GM23338 (cell line): ENCODE data around the gene TSC22D3. TPM values are rescaled to one million over a fixed set of nuclear protein-coding genes. Genes with fewer than 3 reads are reported as not detected.

Source experiments
- ATAC-seq: fragments of 200-7000 bp; cut with Tn5 transposase; 3 replicates; pipeline ENCODE4 v1.9.1; 2020
- DNase-seq: peaks from one replicate; pipeline ENCODE4 v3.0.0-alpha.2; 2015; ENCODE audit warnings: low spot score
- H2AFZ ChIP-seq: fragments of 200-600 bp; sonication (generic); 2 replicates; pipeline ENCODE4 v1.8.0; 2016; ENCODE audit warnings: antibody characterized with exemption, mild to moderate bottlenecking, moderate library complexity
- H3F3A ChIP-seq: fragments of 200-600 bp; sonication (generic); replicated peaks from 2 replicates; pipeline ENCODE4 v1.8.0; 2017; ENCODE audit warnings: antibody characterized with exemption, mixed run types, low read depth
- H3K27ac ChIP-seq: fragments of 200-600 bp; sonication (generic); 2 replicates; pipeline ENCODE4 v1.6.1; 2016; ENCODE audit warnings: low read depth
- H3K27me3 ChIP-seq: fragments of 200-600 bp; sonication (generic); 2 replicates; pipeline ENCODE4 v1.8.0; 2016; ENCODE audit warnings: mild to moderate bottlenecking, mixed run types, moderate library complexity; ENCODE audit not compliant: insufficient read depth
- H3K36me3 ChIP-seq: fragments of 200-600 bp; sonication (generic); 2 replicates; pipeline ENCODE4 v1.8.0; 2016; ENCODE audit warnings: mild to moderate bottlenecking; ENCODE audit not compliant: insufficient read depth
- H3K4me1 ChIP-seq: fragments of 200-600 bp; sonication (generic); 2 replicates; pipeline ENCODE4 v1.8.0; 2016; ENCODE audit warnings: mild to moderate bottlenecking, moderate library complexity; ENCODE audit not compliant: insufficient read depth
- H3K4me2 ChIP-seq: fragments of 200-600 bp; sonication (generic); 2 replicates; pipeline ENCODE4 v1.7.1; 2017; ENCODE audit warnings: mixed run types
- H3K4me3 ChIP-seq: fragments of 200-600 bp; sonication (generic); 2 replicates; pipeline ENCODE4 v1.6.1; 2016; ENCODE audit warnings: mixed run types
- H3K79me2 ChIP-seq: fragments of 200-600 bp; sonication (generic); replicated peaks from 2 replicates; pipeline ENCODE4 v1.8.0; 2017; ENCODE audit warnings: mild to moderate bottlenecking; ENCODE audit not compliant: insufficient read depth
- H3K9me2 ChIP-seq: fragments of 200-600 bp; sonication (generic); 2 replicates; pipeline ENCODE4 v1.8.0; 2017; ENCODE audit not compliant: insufficient read depth
- H4K20me1 ChIP-seq: fragments of 200-600 bp; sonication (generic); replicated peaks from 2 replicates; pipeline ENCODE4 v1.8.0; 2017; ENCODE audit warnings: mild to moderate bottlenecking; ENCODE audit not compliant: insufficient read depth
- H3K27ac Mint-ChIP-seq: 2 replicates; pipeline ENCODE4 v1.8.0; 2020; ENCODE audit warnings: inconsistent platforms, mild to moderate bottlenecking, moderate library complexity, mixed read lengths
- H3K27me3 Mint-ChIP-seq: 3 replicates; pipeline ENCODE4 v1.8.0; 2022; ENCODE audit warnings: low read depth, mild to moderate bottlenecking, moderate library complexity, mixed read lengths, inconsistent platforms; ENCODE audit not compliant: insufficient read depth, poor library complexity
- H3K36me3 Mint-ChIP-seq: 3 replicates; pipeline ENCODE4 v1.8.0; 2021; ENCODE audit warnings: low read depth, mild to moderate bottlenecking, inconsistent platforms, moderate library complexity, mixed read lengths
- H3K4me1 Mint-ChIP-seq: 3 replicates; pipeline ENCODE4 v1.8.0; 2020; ENCODE audit warnings: mild to moderate bottlenecking, inconsistent platforms, mixed read lengths
- H3K4me3 Mint-ChIP-seq: 3 replicates; pipeline ENCODE4 v1.8.0; 2021; ENCODE audit warnings: moderate library complexity, mild to moderate bottlenecking, inconsistent platforms, mixed read lengths
- H3K9me3 Mint-ChIP-seq: 3 replicates; pipeline ENCODE4 v1.8.0; 2020; ENCODE audit warnings: moderate library complexity, mild to moderate bottlenecking, inconsistent platforms, mixed read lengths
- CREB1 ChIP-seq: fragments of 250-450 bp; sonication (Bioruptor Pico); IDR thresholded peaks from 2 replicates; pipeline ENCODE4 v1.5.0; 2020; ENCODE audit warnings: low read depth, mild to moderate bottlenecking, moderate library complexity
- ETS1 ChIP-seq: IDR thresholded peaks from 2 replicates; pipeline ENCODE4 v1.6.1; 2016; ENCODE audit warnings: antibody characterized with exemption
- EZH2phosphoT487 ChIP-seq: fragments of 200-600 bp; sonication (generic); IDR thresholded peaks from one replicate; pipeline ENCODE4 v1.8.1; 2018; ENCODE audit warnings: antibody characterized with exemption; ENCODE audit not compliant: unreplicated experiment
- NANOG ChIP-seq: IDR thresholded peaks from 2 replicates; pipeline ENCODE4 v1.6.1; 2016; ENCODE audit warnings: antibody characterized with exemption, borderline replicate concordance
- POLR2AphosphoS5 ChIP-seq: IDR thresholded peaks from 2 replicates; pipeline ENCODE4 v1.6.1; 2016; ENCODE audit warnings: antibody characterized with exemption, low read depth
- ZNF331 ChIP-seq: fragments of 250-450 bp; sonication (Bioruptor Pico); IDR thresholded peaks from 2 replicates; pipeline ENCODE4 v1.5.0; 2020; ENCODE audit warnings: low read depth, mild to moderate bottlenecking, moderate library complexity
- ZNF462 ChIP-seq: fragments of 250-450 bp; sonication (Bioruptor Pico); IDR thresholded peaks from 2 replicates; pipeline ENCODE4 v1.5.0; 2020; ENCODE audit warnings: mild to moderate bottlenecking, moderate library complexity
- polyA plus RNA-seq: library from polyadenylated mRNA; unstranded; fragments of >200 nt; fragmentation: Nextera tagmentation; extraction: Ambion mirVana; gene quantifications from 2 replicates; pipeline ENCODE4 v1.2.1, GENCODE V29; 2016
- total RNA-seq: library from RNA; depleted of rRNA; stranded (reverse); fragments of >200 nt; shearing (Covaris generic); gene quantifications from 2 replicates; pipeline ENCODE4 v1.2.3, GENCODE V29; 2014

Gene TSC22D3
- total and polyA plus RNA-seq, 2 experiments from 2014 or later = 12.6 to 20.0 TPM

GRCh38 chrX:107744868-107745267, 30.7 kb downstream of the TSC22D3 start (continued):
- TF ChIP-seq ZNF462 (CRISPR knock-in tag) (no peak), CREB1 (no peak), ZNF331 (CRISPR knock-in tag) (no peak), ETS1 (no peak), NANOG (no peak)

- no peak overlapping the region for H3K4me2 ChIP-seq
- no peaks in the 10 kb centered on the region for H3K9me2 ChIP-seq
- H3K27me3 ChIP-seq = no peaks in the 10 kb centered on the region
- H3K79me2 ChIP-seq = no peaks in the 10 kb centered on the region
- no peaks in the 10 kb centered on the region for H3F3A ChIP-seq
- no peak overlapping the region for H2AFZ ChIP-seq
- Mint-ChIP-seq H3K4me3 (no peak overlapping the region), H3K27me3 (peaks cover 6% of the 10 kb centered on the region), H3K9me3 (no peaks in the 10 kb centered on the region), H3K4me1 (peaks cover 15% of the 10 kb centered on the region), H3K27ac (no peak overlapping the region), H3K36me3 (no peaks in the 10 kb centered on the region)
- no peak for DNase-seq
- TF ChIP-seq EZH2phosphoT487 = no peak
- TF ChIP-seq POLR2AphosphoS5 = no peak
- H3K4me3 ChIP-seq = no peak overlapping the region
- H3K4me1 ChIP-seq = peaks cover 8% of the 10 kb centered on the region; the same call in 1 of the 2 replicates
- no peaks in the 10 kb centered on the region for H4K20me1 ChIP-seq
- no peak overlapping the region for H3K27ac ChIP-seq
- no peak for ATAC-seq
- no peaks in the 10 kb centered on the region for H3K36me3 ChIP-seq
Observed at GRCh38 chrX:107743995-107744394, 31.6 kb downstream of the TSC22D3 start.
